Esophagus muscularis mucosa (tissue), 4 donors: ENCODE data around the gene CACNA1G.

ENCODE experiments used
- EP300 ChIP-seq: sonication (generic); formaldehyde crosslinking; IDR thresholded peaks from one replicate; pipeline ENCODE4 v1.6.1; 2017; ENCODE audit warnings: antibody characterized with exemption
- POLR2A ChIP-seq: fragments of 450-650 bp; IDR thresholded peaks from one replicate; pipeline ENCODE4 v1.6.1; 2017; ENCODE audit warnings: antibody characterized with exemption, moderate library complexity, mild to moderate bottlenecking, low read depth
- TF ChIP-seq, protein P1 (sequence below), 3 experiments: fragments of 200-600 bp in 2 of 3; fragments of 450-650 bp in 1 of 3; sonication (generic) in 2 of 3; IDR thresholded peaks; one replicate each; pipeline ENCODE4 v1.5.1; 2017 to 2019; ENCODE audit warnings: antibody characterized with exemption in 3 of 3, mild to moderate bottlenecking in 2 of 3, moderate library complexity in 1 of 3

DNA sequence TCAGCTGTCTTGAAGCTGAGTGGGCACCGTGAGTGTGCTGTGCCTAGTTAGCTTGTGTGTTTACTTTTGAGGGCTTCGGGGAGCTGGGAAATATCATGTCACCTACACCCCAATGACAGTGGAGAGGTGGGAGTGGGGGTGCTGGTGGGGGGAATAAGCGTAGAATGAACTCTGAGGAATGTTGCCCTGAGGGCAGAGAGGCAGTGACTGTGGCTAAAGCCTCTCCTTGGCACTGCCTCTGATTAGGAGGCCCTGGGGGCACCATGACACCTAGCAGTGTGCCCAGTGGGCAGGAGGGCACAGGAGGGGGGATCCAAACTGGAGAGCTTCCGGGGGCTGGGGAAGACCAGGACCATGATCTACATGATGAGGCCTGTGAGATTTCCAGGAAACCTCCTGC lies 24.8 kb downstream of the CACNA1G start:
- no peak for TF ChIP-seq EP300
- TF ChIP-seq, protein P1, sequence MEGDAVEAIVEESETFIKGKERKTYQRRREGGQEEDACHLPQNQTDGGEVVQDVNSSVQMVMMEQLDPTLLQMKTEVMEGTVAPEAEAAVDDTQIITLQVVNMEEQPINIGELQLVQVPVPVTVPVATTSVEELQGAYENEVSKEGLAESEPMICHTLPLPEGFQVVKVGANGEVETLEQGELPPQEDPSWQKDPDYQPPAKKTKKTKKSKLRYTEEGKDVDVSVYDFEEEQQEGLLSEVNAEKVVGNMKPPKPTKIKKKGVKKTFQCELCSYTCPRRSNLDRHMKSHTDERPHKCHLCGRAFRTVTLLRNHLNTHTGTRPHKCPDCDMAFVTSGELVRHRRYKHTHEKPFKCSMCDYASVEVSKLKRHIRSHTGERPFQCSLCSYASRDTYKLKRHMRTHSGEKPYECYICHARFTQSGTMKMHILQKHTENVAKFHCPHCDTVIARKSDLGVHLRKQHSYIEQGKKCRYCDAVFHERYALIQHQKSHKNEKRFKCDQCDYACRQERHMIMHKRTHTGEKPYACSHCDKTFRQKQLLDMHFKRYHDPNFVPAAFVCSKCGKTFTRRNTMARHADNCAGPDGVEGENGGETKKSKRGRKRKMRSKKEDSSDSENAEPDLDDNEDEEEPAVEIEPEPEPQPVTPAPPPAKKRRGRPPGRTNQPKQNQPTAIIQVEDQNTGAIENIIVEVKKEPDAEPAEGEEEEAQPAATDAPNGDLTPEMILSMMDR (IDR thresholded peaks at IDR 0.05), result no peak
- no peak for TF ChIP-seq POLR2A
